ENCODE measurements around the gene SMIM24.

SMIM24 gene

DNA sequence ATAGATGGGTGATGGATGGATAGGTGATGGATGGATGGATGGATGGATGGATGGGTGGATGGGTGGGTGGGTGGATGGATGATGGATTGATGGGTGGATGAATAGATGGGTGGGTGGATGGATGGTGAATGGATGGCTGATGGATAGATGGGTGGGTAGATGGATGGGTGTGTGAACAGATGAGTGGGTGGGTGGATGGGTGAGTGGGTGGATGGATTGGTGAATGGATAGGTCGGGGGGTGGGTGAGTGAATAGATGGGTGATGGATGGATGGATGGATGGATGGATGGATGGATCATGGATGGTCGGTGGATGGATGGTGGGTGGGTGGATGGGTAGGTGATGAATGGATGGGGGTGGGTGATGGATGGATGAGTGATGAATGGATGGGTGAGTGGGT, 3.5 kb downstream of the SMIM24 start:
- no peaks in the 10 kb centered on the region for H3F3A ChIP-seq (ENCODE audit: low read depth)
- peaks cover 69% of the 10 kb centered on the region for H3K79me2 ChIP-seq (ENCODE audit: insufficient read depth, low read length)
- peaks cover 9% of the 10 kb centered on the region; the same call in 1 of the 2 replicates for H3K36me3 ChIP-seq (ENCODE audit: insufficient read depth, low read length)
- H3K27me3 ChIP-seq (ENCODE audit: insufficient read depth, low read length, poor library complexity, severe bottlenecking), result no peaks in the 10 kb centered on the region
- no peak overlapping the region for H2AFZ ChIP-seq (ENCODE audit: low read length)
- H3K9me3 ChIP-seq (ENCODE audit: insufficient read depth, low read depth, low read length), result no peaks in the 10 kb centered on the region
- no peak overlapping the region for H3K9ac ChIP-seq (ENCODE audit: low read depth, low read length, poor library complexity, severe bottlenecking)
- H3K4me3 ChIP-seq (ENCODE audit: low read length, poor library complexity, severe bottlenecking), result peak overlapping the region; percentile 91
- no peak for TF ChIP-seq EZH2phosphoT487 (IDR thresholded peaks at IDR 0.05; ENCODE audit: borderline replicate concordance)
- TF ChIP-seq, protein P1, sequence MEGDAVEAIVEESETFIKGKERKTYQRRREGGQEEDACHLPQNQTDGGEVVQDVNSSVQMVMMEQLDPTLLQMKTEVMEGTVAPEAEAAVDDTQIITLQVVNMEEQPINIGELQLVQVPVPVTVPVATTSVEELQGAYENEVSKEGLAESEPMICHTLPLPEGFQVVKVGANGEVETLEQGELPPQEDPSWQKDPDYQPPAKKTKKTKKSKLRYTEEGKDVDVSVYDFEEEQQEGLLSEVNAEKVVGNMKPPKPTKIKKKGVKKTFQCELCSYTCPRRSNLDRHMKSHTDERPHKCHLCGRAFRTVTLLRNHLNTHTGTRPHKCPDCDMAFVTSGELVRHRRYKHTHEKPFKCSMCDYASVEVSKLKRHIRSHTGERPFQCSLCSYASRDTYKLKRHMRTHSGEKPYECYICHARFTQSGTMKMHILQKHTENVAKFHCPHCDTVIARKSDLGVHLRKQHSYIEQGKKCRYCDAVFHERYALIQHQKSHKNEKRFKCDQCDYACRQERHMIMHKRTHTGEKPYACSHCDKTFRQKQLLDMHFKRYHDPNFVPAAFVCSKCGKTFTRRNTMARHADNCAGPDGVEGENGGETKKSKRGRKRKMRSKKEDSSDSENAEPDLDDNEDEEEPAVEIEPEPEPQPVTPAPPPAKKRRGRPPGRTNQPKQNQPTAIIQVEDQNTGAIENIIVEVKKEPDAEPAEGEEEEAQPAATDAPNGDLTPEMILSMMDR (conservative IDR thresholded peaks at IDR 0.05; ENCODE audit: low read length), result no peak
- H4K20me1 ChIP-seq (ENCODE audit: insufficient read depth, low read length, poor library complexity, severe bottlenecking), result peaks cover 16% of the 10 kb centered on the region
- peak overlapping the region; percentile 94 for H3K4me2 ChIP-seq (ENCODE audit: low read depth, low read length, poor library complexity, severe bottlenecking)
- peaks cover 8% of the 10 kb centered on the region; the same call in 1 of the 2 replicates for H3K9me2 ChIP-seq (replicated peaks; ENCODE audit: low read depth, low read length)
- H3K4me1 ChIP-seq (ENCODE audit: insufficient read depth, low read length, poor library complexity, severe bottlenecking), result peaks cover 54% of the 10 kb centered on the region

DNA sequence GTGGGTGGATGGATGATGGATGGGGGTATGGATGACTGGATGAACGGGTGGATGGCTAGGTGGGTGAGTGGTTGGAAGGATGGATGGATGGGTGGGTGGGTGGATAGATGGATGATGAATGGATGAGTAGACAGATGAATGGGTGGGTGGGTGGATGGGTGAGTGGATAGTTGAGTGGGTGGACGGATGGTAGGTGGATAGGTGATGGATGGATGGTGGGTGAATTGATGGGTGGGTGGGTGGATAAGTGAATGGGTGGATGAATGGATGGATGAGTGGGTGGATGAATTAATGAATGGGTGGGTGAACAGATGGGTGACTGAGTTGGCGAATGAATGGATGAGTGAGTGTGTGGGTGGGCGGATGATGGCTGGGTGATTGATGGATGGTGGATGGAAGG, 4.9 kb downstream of the SMIM24 start:
- H4K20me1 ChIP-seq (ENCODE audit: insufficient read depth, low read length, poor library complexity, severe bottlenecking), result peaks cover 16% of the 10 kb centered on the region
- TF ChIP-seq EZH2phosphoT487 (IDR thresholded peaks at IDR 0.05; ENCODE audit: borderline replicate concordance), result no peak
- TF ChIP-seq, protein P1 (conservative IDR thresholded peaks at IDR 0.05; ENCODE audit: low read length), result no peak
- peaks cover 62% of the 10 kb centered on the region for H3K79me2 ChIP-seq (ENCODE audit: insufficient read depth, low read length)
- H2AFZ ChIP-seq (ENCODE audit: low read length), result no peak overlapping the region
- H3K27me3 ChIP-seq (ENCODE audit: insufficient read depth, low read length, poor library complexity, severe bottlenecking), result no peaks in the 10 kb centered on the region
- H3K36me3 ChIP-seq (ENCODE audit: insufficient read depth, low read length), result peaks cover 9% of the 10 kb centered on the region; the same call in 1 of the 2 replicates
- peak overlapping the region; percentile 94 for H3K4me2 ChIP-seq (ENCODE audit: low read depth, low read length, poor library complexity, severe bottlenecking)
- H3K4me3 ChIP-seq (ENCODE audit: low read length, poor library complexity, severe bottlenecking), result peak overlapping the region; percentile 45
- peaks cover 8% of the 10 kb centered on the region; the same call in 1 of the 2 replicates for H3K9me2 ChIP-seq (replicated peaks; ENCODE audit: low read depth, low read length)
- no peaks in the 10 kb centered on the region for H3K9me3 ChIP-seq (ENCODE audit: insufficient read depth, low read depth, low read length)
- H3F3A ChIP-seq (ENCODE audit: low read depth), result no peaks in the 10 kb centered on the region
- H3K9ac ChIP-seq (ENCODE audit: low read depth, low read length, poor library complexity, severe bottlenecking), result no peak overlapping the region
- H3K4me1 ChIP-seq (ENCODE audit: insufficient read depth, low read length, poor library complexity, severe bottlenecking), result peaks cover 46% of the 10 kb centered on the region

DNA sequence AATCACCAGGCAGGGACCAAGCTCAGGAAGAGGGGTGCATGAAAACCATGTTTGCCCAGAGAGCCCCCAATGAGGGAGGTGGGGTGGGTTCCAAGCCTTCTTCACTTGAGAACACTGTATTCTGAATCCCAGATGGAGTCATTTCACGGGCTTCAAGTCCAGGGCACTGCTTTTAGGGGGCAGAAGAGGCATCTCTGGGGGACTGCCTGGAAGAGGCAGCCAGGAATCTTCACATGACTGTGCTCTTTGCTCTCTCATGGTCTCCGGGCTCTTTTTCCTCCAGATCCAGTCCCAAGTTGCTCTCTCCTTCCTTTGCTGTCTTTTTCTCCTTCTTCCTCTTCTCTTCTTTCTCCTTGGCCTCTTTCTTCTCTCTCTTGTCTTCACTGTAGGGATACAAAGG, 5.7 kb downstream of the SMIM24 start:
- H3K4me1 ChIP-seq (ENCODE audit: insufficient read depth, low read length, poor library complexity, severe bottlenecking), result peaks cover 37% of the 10 kb centered on the region
- TF ChIP-seq EZH2phosphoT487 (IDR thresholded peaks at IDR 0.05; ENCODE audit: borderline replicate concordance), result no peak
- TF ChIP-seq, protein P1 (conservative IDR thresholded peaks at IDR 0.05; ENCODE audit: low read length), result no peak
- peaks cover 9% of the 10 kb centered on the region; the same call in 1 of the 2 replicates for H3K36me3 ChIP-seq (ENCODE audit: insufficient read depth, low read length)
- H3K9me2 ChIP-seq (replicated peaks; ENCODE audit: low read depth, low read length), result peaks cover 8% of the 10 kb centered on the region; the same call in 1 of the 2 replicates
- peak overlapping the region; percentile 45 for H3K4me3 ChIP-seq (ENCODE audit: low read length, poor library complexity, severe bottlenecking)
- no peaks in the 10 kb centered on the region for H3F3A ChIP-seq (ENCODE audit: low read depth)
- no peaks in the 10 kb centered on the region for H3K27me3 ChIP-seq (ENCODE audit: insufficient read depth, low read length, poor library complexity, severe bottlenecking)
- peaks cover 16% of the 10 kb centered on the region for H4K20me1 ChIP-seq (ENCODE audit: insufficient read depth, low read length, poor library complexity, severe bottlenecking)
- peaks cover 56% of the 10 kb centered on the region for H3K79me2 ChIP-seq (ENCODE audit: insufficient read depth, low read length)
- no peaks in the 10 kb centered on the region for H3K9me3 ChIP-seq (ENCODE audit: insufficient read depth, low read depth, low read length)
- H3K4me2 ChIP-seq (ENCODE audit: low read depth, low read length, poor library complexity, severe bottlenecking), result peak overlapping the region; percentile 94
- H3K9ac ChIP-seq (ENCODE audit: low read depth, low read length, poor library complexity, severe bottlenecking), result peak overlapping the region; percentile 8
- H2AFZ ChIP-seq (ENCODE audit: low read length), result no peak overlapping the region
